Measurements from ENCODE around the gene TWIST2. TPM values are rescaled to one million over a fixed set of nuclear protein-coding genes. Genes with fewer than 3 reads are reported as not detected.

The TWIST2 gene
- total RNA-seq, 1 experiment from 2014 or later: not detected

GRCh38 chr2:238939521-238940403 is 91.9 kb downstream of the TWIST2 start:
- no peaks in the 10 kb centered on the region for H3K36me3 ChIP-seq
- DNase-seq: no peak
- peaks cover 16% of the 10 kb centered on the region; the same call in 1 of the 2 replicates for H3K27me3 ChIP-seq
- H3K4me3 ChIP-seq: no peak overlapping the region
- no peaks in the 10 kb centered on the region for H3K9me3 ChIP-seq (replicated peaks)
- H3K27ac ChIP-seq: no peak overlapping the region
- H3K4me1 ChIP-seq: no peaks in the 10 kb centered on the region

GRCh38 chr2:238940806-238941205 is 92.9 kb downstream of the TWIST2 start:
- H3K27me3 ChIP-seq: peaks cover 16% of the 10 kb centered on the region; the same call in 1 of the 2 replicates
- H3K4me1 ChIP-seq: no peaks in the 10 kb centered on the region
- no peaks in the 10 kb centered on the region for H3K36me3 ChIP-seq
- H3K9me3 ChIP-seq (replicated peaks): no peaks in the 10 kb centered on the region
- no peak overlapping the region for H3K27ac ChIP-seq
- DNase-seq: no peak
- no peak overlapping the region for H3K4me3 ChIP-seq

- H3K9me3 ChIP-seq (replicated peaks): no peaks in the 10 kb centered on the region
- no peaks in the 10 kb centered on the region for H3K36me3 ChIP-seq
- H3K27me3 ChIP-seq: peaks cover 16% of the 10 kb centered on the region; the same call in 1 of the 2 replicates
- DNase-seq: no peak
- no peak overlapping the region for H3K4me3 ChIP-seq
- H3K4me1 ChIP-seq: no peaks in the 10 kb centered on the region
- no peak overlapping the region for H3K27ac ChIP-seq
Measured at GRCh38 chr2:238941262-238941792, 93.4 kb downstream of the TWIST2 start.

- Histone ChIP-seq H3K4me1 (no peaks in the 10 kb centered on the region), H3K27ac (no peak overlapping the region), H3K4me3 (no peak overlapping the region), H3K9me3 (replicated peaks) (no peaks in the 10 kb centered on the region), H3K27me3 (peaks cover 16% of the 10 kb centered on the region; the same call in 1 of the 2 replicates), H3K36me3 (no peaks in the 10 kb centered on the region)
- DNase-seq: no peak
Measured at GRCh38 chr2:238942080-238942725, 94.3 kb downstream of the TWIST2 start.

- H3K36me3 ChIP-seq: no peaks in the 10 kb centered on the region
- no peaks in the 10 kb centered on the region for H3K4me1 ChIP-seq
- peaks cover 16% of the 10 kb centered on the region; the same call in 1 of the 2 replicates for H3K27me3 ChIP-seq
- no peaks in the 10 kb centered on the region for H3K9me3 ChIP-seq (replicated peaks)
- no peak overlapping the region for H3K27ac ChIP-seq
- no peak for DNase-seq
- no peak overlapping the region for H3K4me3 ChIP-seq
Measured at GRCh38 chr2:238942726-238943300, 94.9 kb downstream of the TWIST2 start.

DNA sequence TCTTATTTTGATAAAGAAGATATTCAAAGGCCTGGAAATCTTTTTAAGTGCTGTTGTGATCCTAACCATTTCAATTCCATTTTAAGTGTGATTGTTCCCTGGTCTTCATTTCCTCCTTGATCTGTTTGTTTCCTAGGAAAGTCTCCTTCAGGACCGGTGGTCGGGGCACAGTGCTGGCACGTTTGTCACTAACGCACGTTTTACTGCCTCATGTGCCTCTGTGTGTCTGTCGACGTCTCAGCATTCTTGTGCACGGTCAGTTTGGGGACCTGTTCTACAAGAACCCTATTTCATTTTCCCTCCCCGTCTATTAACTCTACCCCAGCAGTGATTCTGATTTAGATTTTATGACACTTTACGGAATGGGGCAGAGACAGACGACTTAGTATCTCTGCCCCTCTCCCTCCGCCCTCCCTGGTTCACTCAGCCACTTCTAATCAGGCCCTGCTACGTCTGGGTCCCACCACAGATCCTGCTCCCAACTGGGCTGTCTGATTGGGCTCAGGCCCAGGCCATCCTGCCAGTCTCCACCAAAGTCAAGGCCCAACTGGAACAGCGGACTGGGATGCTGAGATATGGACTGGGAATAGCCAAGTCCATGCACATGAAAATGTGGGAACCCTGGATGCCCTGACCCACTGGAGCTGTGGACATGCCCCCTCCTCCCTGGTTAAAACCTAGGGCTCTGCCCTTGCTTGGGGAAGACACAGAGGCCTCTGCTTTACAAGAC is 95.6 kb downstream of the TWIST2 start:
- Histone ChIP-seq H3K4me1 (no peaks in the 10 kb centered on the region), H3K27me3 (peaks cover 16% of the 10 kb centered on the region; the same call in 1 of the 2 replicates), H3K27ac (no peak overlapping the region), H3K4me3 (no peak overlapping the region), H3K36me3 (no peaks in the 10 kb centered on the region), H3K9me3 (replicated peaks) (no peaks in the 10 kb centered on the region)
- DNase-seq: no peak

DNA sequence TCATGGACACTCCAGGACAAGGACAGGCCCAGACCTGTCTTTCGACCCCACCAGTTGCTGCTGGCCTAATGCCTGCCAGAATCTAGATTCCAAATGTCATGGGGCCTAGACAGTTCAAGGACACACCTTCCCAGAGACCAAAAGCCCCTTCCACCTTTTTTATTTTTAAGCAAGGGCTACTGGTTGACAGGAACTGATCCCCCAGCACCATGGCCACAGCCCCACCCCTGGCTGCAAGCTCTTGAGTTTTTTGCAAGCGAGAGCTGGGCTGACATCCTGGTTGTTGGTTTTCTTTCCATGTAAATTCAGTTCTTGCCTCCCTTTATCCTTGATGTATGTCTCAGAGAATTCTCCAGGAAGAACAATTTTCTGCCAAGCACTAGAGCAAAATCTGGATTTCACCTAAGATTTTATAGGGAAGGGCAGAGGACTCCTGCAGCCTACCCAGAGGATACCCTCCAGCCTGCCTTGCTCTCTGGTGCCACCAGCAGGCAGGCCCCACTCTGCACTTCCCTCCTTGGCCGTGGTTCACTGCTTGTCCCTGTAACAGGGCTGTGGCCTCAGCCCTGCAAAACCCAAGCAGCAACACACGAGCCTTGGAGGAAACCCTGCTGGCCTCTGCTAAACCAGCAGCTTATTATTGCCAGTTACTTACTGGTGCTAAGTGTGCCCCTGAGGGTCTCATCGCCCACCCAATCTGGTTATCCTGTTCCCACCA is 97.7 kb downstream of the TWIST2 start:
- H3K27ac ChIP-seq: no peak overlapping the region
- no peak overlapping the region for H3K4me3 ChIP-seq
- peaks cover 11% of the 10 kb centered on the region; the same call in 1 of the 2 replicates for H3K27me3 ChIP-seq
- peak in 1 of 2 experiments; percentile 47 for DNase-seq
- H3K9me3 ChIP-seq (replicated peaks): no peaks in the 10 kb centered on the region
- H3K36me3 ChIP-seq: no peaks in the 10 kb centered on the region
- H3K4me1 ChIP-seq: no peaks in the 10 kb centered on the region

GRCh38 chr2:238946318-238947242 is 98.7 kb downstream of the TWIST2 start:
- H3K36me3 ChIP-seq: no peaks in the 10 kb centered on the region
- no peak overlapping the region for H3K4me3 ChIP-seq
- no peaks in the 10 kb centered on the region for H3K4me1 ChIP-seq
- H3K27me3 ChIP-seq: peaks cover 11% of the 10 kb centered on the region; the same call in 1 of the 2 replicates
- H3K9me3 ChIP-seq (replicated peaks): no peaks in the 10 kb centered on the region
- no peak for DNase-seq
- no peak overlapping the region for H3K27ac ChIP-seq

- Histone ChIP-seq H3K4me1 (no peaks in the 10 kb centered on the region), H3K9me3 (replicated peaks) (no peaks in the 10 kb centered on the region), H3K27ac (no peak overlapping the region), H3K36me3 (no peaks in the 10 kb centered on the region), H3K27me3 (peaks cover 16% of the 10 kb centered on the region; the same call in 1 of the 2 replicates), H3K4me3 (no peak overlapping the region)
- DNase-seq: no peak
Measured at GRCh38 chr2:238947243-238947760, 99.4 kb downstream of the TWIST2 start.

GRCh38 chr2:238947920-238948710 is 100.2 kb downstream of the TWIST2 start:
- Histone ChIP-seq H3K36me3 (no peaks in the 10 kb centered on the region), H3K27me3 (peaks cover 9% of the 10 kb centered on the region; the same call in 1 of the 2 replicates), H3K9me3 (replicated peaks) (no peaks in the 10 kb centered on the region), H3K4me3 (no peak overlapping the region), H3K4me1 (no peaks in the 10 kb centered on the region), H3K27ac (no peak overlapping the region)
- no peak for DNase-seq

GRCh38 chr2:238948765-238949641 is 101.1 kb downstream of the TWIST2 start:
- no peak for DNase-seq
- no peaks in the 10 kb centered on the region for H3K9me3 ChIP-seq (replicated peaks)
- no peak overlapping the region for H3K4me3 ChIP-seq
- H3K36me3 ChIP-seq: no peaks in the 10 kb centered on the region
- H3K27me3 ChIP-seq: peaks cover 9% of the 10 kb centered on the region; the same call in 1 of the 2 replicates
- no peaks in the 10 kb centered on the region for H3K4me1 ChIP-seq
- H3K27ac ChIP-seq: no peak overlapping the region
